ENCODE results near the gene AKT1.

AKT1 gene

GRCh38 chr14:104750056-104750752 lies 45.3 kb downstream of the AKT1 start:
- peaks cover 1 to 15% of the 10 kb centered on the region in 2 donors for H3K36me3 ChIP-seq (replicated peaks in 1 of 2; ENCODE audit: control insufficient read depth in 2 of 2, insufficient read depth in 2 of 2, low read length in 2 of 2)
- no peak overlapping the region for H4K8ac ChIP-seq (ENCODE audit: low read depth, low read length)
- H3K4me2 ChIP-seq (ENCODE audit: insufficient read depth, low read length, poor library complexity, severe bottlenecking), result no peak overlapping the region
- WGBS, 2 donors (ENCODE audit: extremely low coverage in 2 of 2, insufficient read length in 2 of 2, insufficient replicate concordance in 1 of 2), result no CpG with 5 or more reads among the region's 12 CpGs
- peaks cover 14 to 20% of the 10 kb centered on the region in 2 donors for H3K9me3 ChIP-seq (replicated peaks in 1 of 2; ENCODE audit: control insufficient read depth in 2 of 2, insufficient read depth in 1 of 2, low read depth in 1 of 2, low read length in 2 of 2)
- H4K91ac ChIP-seq (ENCODE audit: low read depth, low read length, poor library complexity), result no peak overlapping the region
- no peak overlapping the region for H3K27ac ChIP-seq (replicated peaks; ENCODE audit: low read length)
- no peak for DNase-seq (ENCODE audit: low spot score)
- no peak overlapping the region for H3K14ac ChIP-seq (ENCODE audit: low read length)
- H3K9ac ChIP-seq (ENCODE audit: low read depth, low read length, poor library complexity), result no peak overlapping the region
- H3K23ac ChIP-seq (ENCODE audit: low read depth, low read length, poor library complexity), result no peak overlapping the region
- H3K4me3 ChIP-seq (ENCODE audit: low read length in 2 of 2), result no peak overlapping the region
- H3K79me1 ChIP-seq (ENCODE audit: low read depth, low read length), result peaks cover 15% of the 10 kb centered on the region
- peaks cover 12 to 23% of the 10 kb centered on the region in 2 donors for H3K4me1 ChIP-seq (ENCODE audit: control insufficient read depth in 2 of 2, insufficient read depth in 1 of 2, low read depth in 1 of 2, low read length in 2 of 2)
- no peak overlapping the region for H2AFZ ChIP-seq (ENCODE audit: low read length)
- no peak overlapping the region for H2BK12ac ChIP-seq (ENCODE audit: low read length)
- no peak overlapping the region for H3K4ac ChIP-seq (ENCODE audit: low read length)
- no peaks in the 10 kb centered on the region for H3K27me3 ChIP-seq (ENCODE audit: control insufficient read depth in 3 of 3, insufficient read depth in 3 of 3, low read depth in 1 of 3, low read length in 3 of 3)
- H3K18ac ChIP-seq (ENCODE audit: low read length), result no peak overlapping the region
- no peak overlapping the region for H2BK15ac ChIP-seq (ENCODE audit: low read length)
- H2AK5ac ChIP-seq (ENCODE audit: low read depth, low read length), result no peak overlapping the region
- no peak overlapping the region for H2BK5ac ChIP-seq (ENCODE audit: low read length)
- H2BK120ac ChIP-seq (ENCODE audit: low read depth, low read length), result no peak overlapping the region

GRCh38 chr14:104749111-104749649 lies 46.4 kb downstream of the AKT1 start:
- H4K91ac ChIP-seq (ENCODE audit: low read depth, low read length, poor library complexity), result no peak overlapping the region
- H2BK5ac ChIP-seq (ENCODE audit: low read length), result peak overlapping the region; percentile 1
- peaks cover 4 to 5% of the 10 kb centered on the region in 2 donors for H3K36me3 ChIP-seq (replicated peaks in 1 of 2; ENCODE audit: control insufficient read depth in 2 of 2, insufficient read depth in 2 of 2, low read length in 2 of 2)
- no peak overlapping the region for H2BK120ac ChIP-seq (ENCODE audit: low read depth, low read length)
- no peak overlapping the region for H3K9ac ChIP-seq (ENCODE audit: low read depth, low read length, poor library complexity)
- H2AFZ ChIP-seq (ENCODE audit: low read length), result no peak overlapping the region
- no peak overlapping the region for H3K4me3 ChIP-seq (ENCODE audit: low read length in 2 of 2)
- no peak overlapping the region for H2BK12ac ChIP-seq (ENCODE audit: low read length)
- H3K18ac ChIP-seq (ENCODE audit: low read length), result peak overlapping the region; percentile 3
- H3K27me3 ChIP-seq (ENCODE audit: control insufficient read depth in 3 of 3, insufficient read depth in 3 of 3, low read depth in 1 of 3, low read length in 3 of 3), result no peaks in the 10 kb centered on the region
- H3K9me3 ChIP-seq (replicated peaks in 1 of 2; ENCODE audit: control insufficient read depth in 2 of 2, insufficient read depth in 1 of 2, low read depth in 1 of 2, low read length in 2 of 2), result peaks cover 14 to 20% of the 10 kb centered on the region in 2 donors
- no CpG with 5 or more reads among the region's 11 CpGs for WGBS, 2 donors (ENCODE audit: extremely low coverage in 2 of 2, insufficient read length in 2 of 2, insufficient replicate concordance in 1 of 2)
- H2AK5ac ChIP-seq (ENCODE audit: low read depth, low read length), result no peak overlapping the region
- H3K4me2 ChIP-seq (ENCODE audit: insufficient read depth, low read length, poor library complexity, severe bottlenecking), result no peak overlapping the region
- H3K14ac ChIP-seq (ENCODE audit: low read length), result no peak overlapping the region
- H4K8ac ChIP-seq (ENCODE audit: low read depth, low read length), result no peak overlapping the region
- H3K4ac ChIP-seq (ENCODE audit: low read length), result no peak overlapping the region
- peaks cover 16 to 22% of the 10 kb centered on the region in 2 donors for H3K4me1 ChIP-seq (ENCODE audit: control insufficient read depth in 2 of 2, insufficient read depth in 1 of 2, low read depth in 1 of 2, low read length in 2 of 2)
- H3K79me1 ChIP-seq (ENCODE audit: low read depth, low read length), result peaks cover 8% of the 10 kb centered on the region
- no peak for DNase-seq (ENCODE audit: low spot score)
- no peak overlapping the region for H3K27ac ChIP-seq (replicated peaks; ENCODE audit: low read length)
- H3K23ac ChIP-seq (ENCODE audit: low read depth, low read length, poor library complexity), result no peak overlapping the region
- no peak overlapping the region for H2BK15ac ChIP-seq (ENCODE audit: low read length)

GRCh38 chr14:104747876-104748275 lies 47.7 kb downstream of the AKT1 start:
- WGBS, 2 donors (ENCODE audit: extremely low coverage in 2 of 2, insufficient read length in 2 of 2, insufficient replicate concordance in 1 of 2), result no CpG with 5 or more reads among the region's 9 CpGs
- no peak overlapping the region for H3K4me3 ChIP-seq (ENCODE audit: low read length in 2 of 2)
- H3K4ac ChIP-seq (ENCODE audit: low read length), result no peak overlapping the region
- no peaks in the 10 kb centered on the region for H3K79me1 ChIP-seq (ENCODE audit: low read depth, low read length)
- H2BK15ac ChIP-seq (ENCODE audit: low read length), result no peak overlapping the region
- H2BK120ac ChIP-seq (ENCODE audit: low read depth, low read length), result no peak overlapping the region
- no peak overlapping the region for H4K91ac ChIP-seq (ENCODE audit: low read depth, low read length, poor library complexity)
- no peak overlapping the region for H3K27ac ChIP-seq (replicated peaks; ENCODE audit: low read length)
- H2AFZ ChIP-seq (ENCODE audit: low read length), result no peak overlapping the region
- no peak overlapping the region for H3K4me2 ChIP-seq (ENCODE audit: insufficient read depth, low read length, poor library complexity, severe bottlenecking)
- no peak overlapping the region for H3K23ac ChIP-seq (ENCODE audit: low read depth, low read length, poor library complexity)
- no peak overlapping the region for H2AK5ac ChIP-seq (ENCODE audit: low read depth, low read length)
- H2BK12ac ChIP-seq (ENCODE audit: low read length), result no peak overlapping the region
- peaks cover 16 to 20% of the 10 kb centered on the region in 2 donors for H3K4me1 ChIP-seq (ENCODE audit: control insufficient read depth in 2 of 2, insufficient read depth in 1 of 2, low read depth in 1 of 2, low read length in 2 of 2)
- H3K27me3 ChIP-seq (ENCODE audit: control insufficient read depth in 3 of 3, insufficient read depth in 3 of 3, low read depth in 1 of 3, low read length in 3 of 3), result no peaks in the 10 kb centered on the region
- H3K14ac ChIP-seq (ENCODE audit: low read length), result no peak overlapping the region
- peaks cover 14 to 20% of the 10 kb centered on the region in 2 donors for H3K9me3 ChIP-seq (replicated peaks in 1 of 2; ENCODE audit: control insufficient read depth in 2 of 2, insufficient read depth in 1 of 2, low read depth in 1 of 2, low read length in 2 of 2)
- no peak overlapping the region for H2BK5ac ChIP-seq (ENCODE audit: low read length)
- H4K8ac ChIP-seq (ENCODE audit: low read depth, low read length), result no peak overlapping the region
- H3K36me3 ChIP-seq (replicated peaks in 1 of 2; ENCODE audit: control insufficient read depth in 2 of 2, insufficient read depth in 2 of 2, low read length in 2 of 2), result peaks cover 4 to 7% of the 10 kb centered on the region in 2 donors
- no peak overlapping the region for H3K9ac ChIP-seq (ENCODE audit: low read depth, low read length, poor library complexity)
- H3K18ac ChIP-seq (ENCODE audit: low read length), result no peak overlapping the region
- DNase-seq (ENCODE audit: low spot score), result no peak

GRCh38 chr14:104746934-104747481 lies 48.5 kb downstream of the AKT1 start:
- no peak overlapping the region for H3K4me2 ChIP-seq (ENCODE audit: insufficient read depth, low read length, poor library complexity, severe bottlenecking)
- no peak overlapping the region for H3K4me3 ChIP-seq (ENCODE audit: low read length in 2 of 2)
- H4K8ac ChIP-seq (ENCODE audit: low read depth, low read length), result no peak overlapping the region
- no peak overlapping the region for H2BK5ac ChIP-seq (ENCODE audit: low read length)
- H3K14ac ChIP-seq (ENCODE audit: low read length), result no peak overlapping the region
- no peak overlapping the region for H2BK15ac ChIP-seq (ENCODE audit: low read length)
- H2AFZ ChIP-seq (ENCODE audit: low read length), result no peak overlapping the region
- H2BK12ac ChIP-seq (ENCODE audit: low read length), result no peak overlapping the region
- peaks cover 4 to 7% of the 10 kb centered on the region in 2 donors for H3K36me3 ChIP-seq (replicated peaks in 1 of 2; ENCODE audit: control insufficient read depth in 2 of 2, insufficient read depth in 2 of 2, low read length in 2 of 2)
- H3K79me1 ChIP-seq (ENCODE audit: low read depth, low read length), result peaks cover 2% of the 10 kb centered on the region
- H3K27me3 ChIP-seq (ENCODE audit: control insufficient read depth in 3 of 3, insufficient read depth in 3 of 3, low read depth in 1 of 3, low read length in 3 of 3), result no peaks in the 10 kb centered on the region
- H3K9ac ChIP-seq (ENCODE audit: low read depth, low read length, poor library complexity), result no peak overlapping the region
- no peak overlapping the region for H2AK5ac ChIP-seq (ENCODE audit: low read depth, low read length)
- no peak overlapping the region for H4K91ac ChIP-seq (ENCODE audit: low read depth, low read length, poor library complexity)
- H3K23ac ChIP-seq (ENCODE audit: low read depth, low read length, poor library complexity), result no peak overlapping the region
- no CpG with 5 or more reads among the region's 7 CpGs for WGBS, 2 donors (ENCODE audit: extremely low coverage in 2 of 2, insufficient read length in 2 of 2, insufficient replicate concordance in 1 of 2)
- no peak overlapping the region for H3K4ac ChIP-seq (ENCODE audit: low read length)
- no peak for DNase-seq (ENCODE audit: low spot score)
- peaks cover 13 to 20% of the 10 kb centered on the region in 2 donors for H3K9me3 ChIP-seq (replicated peaks in 1 of 2; ENCODE audit: control insufficient read depth in 2 of 2, insufficient read depth in 1 of 2, low read depth in 1 of 2, low read length in 2 of 2)
- H3K27ac ChIP-seq (replicated peaks; ENCODE audit: low read length), result no peak overlapping the region
- no peak overlapping the region for H3K18ac ChIP-seq (ENCODE audit: low read length)
- H2BK120ac ChIP-seq (ENCODE audit: low read depth, low read length), result no peak overlapping the region
- peaks cover 14 to 20% of the 10 kb centered on the region in 2 donors for H3K4me1 ChIP-seq (ENCODE audit: control insufficient read depth in 2 of 2, insufficient read depth in 1 of 2, low read depth in 1 of 2, low read length in 2 of 2)

All from neuronal stem cell (in vitro differentiated cells).